22Rv1 (cell line): Measurements from ENCODE around the gene PTH2.

Experiments
- H3K27ac ChIP-seq: fragments of 450-650 bp; 2 replicates; pipeline ENCODE4 v1.5.1; 2017
- ZFX ChIP-seq: fragments of 450-650 bp; IDR thresholded peaks from 2 replicates; pipeline ENCODE4 v1.6.1; 2017; ENCODE audit warnings: antibody characterized with exemption, borderline replicate concordance
- TF ChIP-seq, protein P1 (sequence below): fragments of 450-650 bp; IDR thresholded peaks from 2 replicates; pipeline ENCODE4 v1.5.1; 2017; ENCODE audit warnings: mild to moderate bottlenecking

PTH2 gene

DNA sequence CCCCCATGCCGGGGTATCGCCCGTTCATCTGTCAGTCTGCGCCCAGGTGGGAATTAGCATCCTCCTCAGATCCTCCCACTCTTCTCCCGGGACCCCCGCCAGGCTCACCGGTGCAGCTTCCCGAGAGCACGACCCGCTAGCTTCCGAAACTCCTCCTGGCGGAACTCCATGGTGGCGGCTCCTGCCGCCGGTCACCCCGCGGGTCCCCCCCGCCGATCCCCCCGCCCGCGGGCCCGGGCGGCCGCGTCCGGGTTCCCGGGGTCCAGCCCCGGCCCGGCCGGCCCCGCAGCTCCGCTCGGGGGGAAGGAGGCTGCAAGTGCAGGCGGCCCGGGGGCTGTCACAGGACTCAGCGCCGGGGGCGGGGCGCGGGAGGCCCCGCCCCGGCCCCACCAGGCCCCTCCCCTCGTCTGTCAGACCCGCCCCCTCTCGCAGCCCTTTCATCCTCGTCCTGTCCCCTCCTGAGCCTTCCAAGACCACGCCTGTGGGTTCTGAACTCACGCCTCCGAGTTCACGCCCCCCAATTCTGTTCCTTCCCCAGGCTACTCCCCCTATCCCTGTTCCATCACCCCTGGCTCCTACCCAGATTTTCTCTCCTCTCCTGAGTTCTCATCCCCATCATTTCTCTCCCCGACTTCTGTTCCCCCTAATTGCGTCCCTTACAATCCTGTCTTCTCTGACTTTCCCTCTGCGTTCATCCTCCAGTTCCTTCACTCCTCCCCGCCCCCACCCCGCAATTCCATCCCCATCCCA is 18.1 kb upstream of the PTH2 start, which contains the start of gene SLC17A7:
TSS of gene SLC17A7 (minus strand) at position 318 of the 750 bp plus-strand sequence. CDS start at position 170, 148 bp downstream.
- H3K27ac ChIP-seq: peak within 1 kb of the TSS; percentile 95

DNA sequence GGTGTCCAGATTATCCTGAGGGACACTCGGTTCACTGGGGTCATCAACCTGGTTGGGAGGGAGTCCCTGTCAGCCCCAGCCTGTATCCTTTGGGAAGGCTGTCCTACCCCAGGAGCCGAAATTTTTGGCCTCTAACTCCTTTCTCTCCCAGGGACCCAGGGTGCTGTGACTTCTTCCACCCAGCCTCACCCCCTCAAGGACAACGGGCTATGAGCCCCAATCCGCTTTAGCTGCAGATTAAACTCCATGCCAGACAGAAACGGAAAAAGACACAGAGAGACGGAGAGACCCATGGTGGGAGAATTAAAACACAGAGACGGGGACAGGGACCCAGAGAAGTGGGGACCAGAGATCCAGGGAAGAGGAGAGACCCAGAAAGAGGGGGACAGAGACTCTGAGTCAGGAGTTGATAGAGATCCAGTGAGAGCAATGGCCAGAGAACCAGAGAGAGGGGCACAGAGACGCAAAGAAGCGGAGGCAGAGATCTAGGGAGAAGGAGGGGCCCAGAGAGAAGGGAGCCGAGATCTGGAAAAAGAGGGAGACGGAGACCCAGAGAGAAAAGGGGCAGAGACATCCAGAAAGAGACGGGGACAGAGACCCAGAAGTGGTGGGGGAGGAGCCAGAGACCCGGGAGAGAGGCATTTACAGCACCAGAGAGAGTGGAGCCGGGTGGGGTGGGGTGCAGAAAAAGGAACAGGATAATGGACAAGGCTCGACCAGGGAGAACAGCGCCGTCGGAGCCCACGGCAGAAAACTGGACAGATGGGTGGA is 17.4 kb upstream of the PTH2 start:
- no peak overlapping the region for H3K27ac ChIP-seq
- no peak for TF ChIP-seq ZFX
- TF ChIP-seq, protein P1, sequence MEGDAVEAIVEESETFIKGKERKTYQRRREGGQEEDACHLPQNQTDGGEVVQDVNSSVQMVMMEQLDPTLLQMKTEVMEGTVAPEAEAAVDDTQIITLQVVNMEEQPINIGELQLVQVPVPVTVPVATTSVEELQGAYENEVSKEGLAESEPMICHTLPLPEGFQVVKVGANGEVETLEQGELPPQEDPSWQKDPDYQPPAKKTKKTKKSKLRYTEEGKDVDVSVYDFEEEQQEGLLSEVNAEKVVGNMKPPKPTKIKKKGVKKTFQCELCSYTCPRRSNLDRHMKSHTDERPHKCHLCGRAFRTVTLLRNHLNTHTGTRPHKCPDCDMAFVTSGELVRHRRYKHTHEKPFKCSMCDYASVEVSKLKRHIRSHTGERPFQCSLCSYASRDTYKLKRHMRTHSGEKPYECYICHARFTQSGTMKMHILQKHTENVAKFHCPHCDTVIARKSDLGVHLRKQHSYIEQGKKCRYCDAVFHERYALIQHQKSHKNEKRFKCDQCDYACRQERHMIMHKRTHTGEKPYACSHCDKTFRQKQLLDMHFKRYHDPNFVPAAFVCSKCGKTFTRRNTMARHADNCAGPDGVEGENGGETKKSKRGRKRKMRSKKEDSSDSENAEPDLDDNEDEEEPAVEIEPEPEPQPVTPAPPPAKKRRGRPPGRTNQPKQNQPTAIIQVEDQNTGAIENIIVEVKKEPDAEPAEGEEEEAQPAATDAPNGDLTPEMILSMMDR: no peak

More for the DNA sequence above, 18.1 kb upstream of the PTH2 start, which contains the start of gene SLC17A7:
- TF ChIP-seq ZFX: no peak
- TF ChIP-seq, protein P1: 0 out of 2 replicates have a peak, but pooled peaks have one; percentile 6

DNA sequence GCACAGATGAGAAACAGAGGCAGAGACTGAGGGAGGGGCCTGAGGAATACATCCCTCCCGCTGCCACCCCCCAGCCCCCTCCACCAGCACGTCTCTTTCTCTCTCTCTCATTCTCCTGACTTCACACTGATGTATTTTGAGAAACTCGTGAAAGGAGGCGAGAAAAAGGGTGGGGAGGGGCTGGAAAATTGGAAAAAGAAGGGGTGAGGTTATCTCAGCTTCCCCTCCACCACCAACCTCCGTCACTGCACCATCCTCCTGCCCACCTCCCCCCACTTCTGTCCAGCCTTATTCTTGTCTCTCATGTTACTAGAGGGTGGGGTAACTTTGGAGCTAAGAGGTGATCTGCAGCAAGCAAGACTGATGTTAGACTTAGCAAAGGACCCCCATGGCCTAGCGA is 16.6 kb upstream of the PTH2 start:
- TF ChIP-seq ZFX: no peak
- TF ChIP-seq, protein P1: no peak
- no peak overlapping the region for H3K27ac ChIP-seq

DNA sequence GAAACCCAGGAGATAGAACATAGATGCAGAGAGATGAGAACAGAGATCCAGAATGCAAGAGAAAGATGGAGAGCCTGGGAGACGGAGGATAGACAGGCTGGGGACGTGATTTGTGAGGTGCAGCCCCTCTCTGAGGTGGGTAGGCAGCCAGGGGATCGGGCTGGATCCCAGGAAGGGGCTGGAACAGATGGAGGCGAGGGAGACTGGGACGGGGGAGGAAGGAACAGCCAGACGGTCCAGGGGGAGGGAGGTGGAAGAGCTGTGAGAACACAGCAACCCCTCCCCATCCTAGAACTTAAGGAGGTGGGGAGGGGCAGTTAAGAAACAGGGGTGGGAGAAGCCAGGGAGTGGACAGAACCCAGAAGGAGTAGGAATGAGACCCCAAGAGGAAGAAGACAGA is 15.0 kb upstream of the PTH2 start:
- TF ChIP-seq, protein P1: no peak
- TF ChIP-seq ZFX: no peak
- no peak overlapping the region for H3K27ac ChIP-seq

DNA sequence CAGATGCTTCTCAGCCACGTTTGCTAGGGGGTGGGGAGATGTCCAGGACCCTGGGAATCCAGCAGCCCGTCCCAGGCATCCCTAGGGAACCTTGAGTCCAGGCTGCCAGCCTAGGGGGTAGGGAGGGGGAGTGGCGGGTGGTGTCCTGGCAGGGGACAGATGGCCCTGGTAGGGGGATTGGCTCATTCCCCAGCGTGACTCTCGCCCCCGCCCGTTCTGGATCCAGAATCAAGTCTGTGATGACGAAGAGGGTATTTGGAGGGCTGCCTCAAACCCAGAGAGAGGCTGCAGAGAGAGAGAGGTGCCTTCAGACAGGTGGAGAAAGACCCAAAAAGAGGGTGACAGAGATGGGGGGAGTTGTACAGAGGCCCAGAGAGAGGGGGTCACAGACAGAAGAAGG is 14.0 kb upstream of the PTH2 start:
- no peak for TF ChIP-seq ZFX
- TF ChIP-seq, protein P1: no peak
- no peak overlapping the region for H3K27ac ChIP-seq

DNA sequence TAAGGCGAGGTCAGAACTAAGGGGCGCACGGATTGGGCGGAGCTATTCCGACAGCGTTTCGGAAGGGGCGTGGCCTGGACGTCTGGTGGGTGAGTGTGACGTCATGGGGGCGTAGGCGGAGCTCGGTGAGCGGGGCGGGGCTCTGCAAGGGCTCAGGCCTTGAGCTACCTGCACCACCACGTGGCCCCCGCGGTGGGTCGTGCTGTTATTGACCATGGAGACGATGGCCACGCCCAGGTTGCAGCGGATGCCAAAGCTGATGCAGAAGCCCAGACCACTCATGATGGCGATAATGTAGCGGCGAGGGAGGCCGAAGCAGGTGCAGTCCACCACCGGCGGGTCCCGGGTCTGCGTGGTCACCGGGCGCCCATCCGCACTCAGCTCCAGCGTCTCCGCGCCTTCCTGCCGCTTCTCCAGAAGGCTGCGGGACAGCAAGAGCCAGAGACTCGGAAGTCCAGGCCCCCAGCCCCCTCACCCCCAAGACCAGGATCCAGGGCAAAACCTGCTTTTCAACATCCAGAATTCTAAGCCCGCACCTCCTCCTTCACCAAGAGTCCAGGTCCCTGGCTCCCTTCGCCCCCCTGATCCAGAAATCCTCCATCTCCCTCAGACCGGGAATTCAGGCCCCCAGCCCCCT is 13.3 kb upstream of the PTH2 start:
- no peak for TF ChIP-seq ZFX
- TF ChIP-seq, protein P1: no peak
- H3K27ac ChIP-seq: no peak overlapping the region
